ENCODE measurements around the gene SSNA1.

The SSNA1 gene

GRCh38 chr9:137168904-137169856 lies 19.3 kb upstream of the SSNA1 start:
- no peak for DNase-seq

GRCh38 chr9:137169896-137170358 lies 18.5 kb upstream of the SSNA1 start, which contains the start of gene LRRC26:
LRRC26 (minus strand) TSS chr9:137170051; CDS start chr9:137169943, 108 bp downstream.
- DNase-seq: no peak

GRCh38 chr9:137170486-137171148 lies 17.9 kb upstream of the SSNA1 start:
- no peak for DNase-seq

- DNase-seq: no peak
Measured at GRCh38 chr9:137171149-137171900, 17.2 kb upstream of the SSNA1 start.

- DNase-seq: no peak
Measured at GRCh38 chr9:137172901-137173795, 15.3 kb upstream of the SSNA1 start.

- DNase-seq: no peak
Measured at GRCh38 chr9:137173796-137174664, 14.4 kb upstream of the SSNA1 start.

GRCh38 chr9:137174722-137175293 lies 13.7 kb upstream of the SSNA1 start:
- DNase-seq: no peak

GRCh38 chr9:137175345-137175961 lies 13.0 kb upstream of the SSNA1 start:
- no peak for DNase-seq

- DNase-seq: no peak
Measured at GRCh38 chr9:137176302-137177182, 11.9 kb upstream of the SSNA1 start.

- no peak for DNase-seq
Measured at GRCh38 chr9:137178201-137178938, 10.1 kb upstream of the SSNA1 start.

- DNase-seq: no peak
Measured at GRCh38 chr9:137178939-137179630, 9.4 kb upstream of the SSNA1 start.

GRCh38 chr9:137179761-137180160 lies 8.7 kb upstream of the SSNA1 start:
- no peak for DNase-seq

- no peak for DNase-seq
Measured at GRCh38 chr9:137180491-137180890, 8.0 kb upstream of the SSNA1 start.

- no peak for DNase-seq
Measured at GRCh38 chr9:137181680-137182079, 6.8 kb upstream of the SSNA1 start.

- DNase-seq: no peak
Measured at GRCh38 chr9:137182836-137183235, 5.6 kb upstream of the SSNA1 start.

GRCh38 chr9:137183980-137184595 lies 4.4 kb upstream of the SSNA1 start:
- DNase-seq: no peak
